K562 (cell line): ENCODE data around the gene GRIA1. TPM values are rescaled to one million over a fixed set of nuclear protein-coding genes. Genes with fewer than 3 reads are reported as not detected.
A peak's percentile ranks its signal among the peaks of the same experiment; 100 is the strongest.

Source experiments
- ATAC-seq: fragments of 200-7000 bp; cut with Tn5 transposase; 3 replicates; pipeline ENCODE4 v1.9.1; 2020; ENCODE audit warnings: moderate library complexity
- Bru-seq: library from RNA; stranded (reverse); fragments of 400-500 nt; gene quantifications from one replicate; lab custom pipeline; 2021; lab: Mats Ljungman, UMichigan
- BruChase-seq, 2 experiments: library from RNA; stranded (reverse); fragments of 400-500 nt; gene quantifications; one replicate each; lab custom pipeline; 2021; lab: Mats Ljungman, UMichigan
- BruUV-seq: library from RNA; stranded (reverse); fragments of 400-500 nt; replicated peaks from 2 replicates; lab custom pipeline; 2021; lab: Mats Ljungman, UMichigan
- CTCF ChIA-PET: fragments of 300-600 bp; formaldehyde crosslinking; extraction: SDS; loops from one replicate; lab custom pipeline; 2021; ENCODE audit warnings: low intra/inter-chr PET ratio; lab: Yijun Ruan, JAX
- POLR2A ChIA-PET: fragments of 300-600, 350-650 bp; sonication (Branson Sonifier 250); formaldehyde crosslinking; extraction: SDS; loops from one replicate; lab custom pipeline; 2021; ENCODE audit warnings: antibody characterized with exemption, inconsistent platforms; lab: Yijun Ruan, JAX
- DNase-seq, 4 experiments: peaks; one replicate each; pipeline versions ENCODE4 v3.0.0 to v3.0.0-alpha.2; 2011 to 2018; ENCODE audit warnings: low spot score in 3 of 4, mixed read lengths in 3 of 4; ENCODE audit errors: extremely low read depth in 1 of 4
- FAIRE-seq: peaks from 2 replicates; lab custom pipeline; 2011; peaks lifted over from hg19 to GRCh38; lab: Jason Lieb, UNC
- H2AFZ ChIP-seq: 2 replicates; pipeline ENCODE4 v1.6.0; 2011; ENCODE audit warnings: low read depth, low read length, control low read depth, inconsistent platforms
- H3K27ac ChIP-seq: fragments of 200-600 bp; 3 replicates; pipeline ENCODE4 v1.8.0; 2011; ENCODE audit warnings: low read depth, mild to moderate bottlenecking, control low read depth, inconsistent platforms, low read length, moderate library complexity, mixed read lengths; ENCODE audit errors: extremely low read depth
- H3K27me3 ChIP-seq, 2 experiments: fragments of 300-600 bp in 1 of 2; 2 replicates in 1 of 2; 3 replicates in 1 of 2; pipeline versions ENCODE4 v1.6.0 to v1.8.0; 2011; ENCODE audit warnings: inconsistent platforms in 2 of 2, low read length in 2 of 2, mild to moderate bottlenecking in 1 of 2, mixed read lengths in 1 of 2, moderate library complexity in 1 of 2; ENCODE audit not compliant: control insufficient read depth in 2 of 2, insufficient read depth in 2 of 2
- H3K36me3 ChIP-seq: fragments of 300-600 bp; 3 replicates; pipeline ENCODE4 v1.8.0; 2011; ENCODE audit warnings: mild to moderate bottlenecking, low read length, inconsistent platforms; ENCODE audit not compliant: control insufficient read depth, insufficient read depth
- H3K4me1 ChIP-seq, 2 experiments: fragments of 200-600 bp in 1 of 2; replicated peaks in 1 of 2; 2 replicates in 1 of 2; 3 replicates in 1 of 2; pipeline versions ENCODE4 v1.5.1 to v1.8.0; 2011; ENCODE audit warnings: inconsistent platforms in 2 of 2, low read length in 2 of 2, mild to moderate bottlenecking in 1 of 2, mixed read lengths in 1 of 2, moderate library complexity in 1 of 2; ENCODE audit not compliant: control insufficient read depth in 2 of 2, insufficient read depth in 2 of 2
- H3K4me2 ChIP-seq: 2 replicates; pipeline ENCODE4 v1.6.1; 2011; ENCODE audit warnings: low read length, control low read depth, inconsistent platforms, mixed read lengths; ENCODE audit not compliant: insufficient read depth
- H3K4me3 ChIP-seq: fragments of 200-600 bp; sonication (generic), shearing (Covaris generic); 2 replicates; pipeline ENCODE4 v1.5.1; 2016; ENCODE audit warnings: control low read depth, inconsistent platforms
- H3K79me2 ChIP-seq: fragments of 200-600 bp; 3 replicates; pipeline ENCODE4 v1.8.0; 2011; ENCODE audit warnings: low read length, inconsistent platforms; ENCODE audit not compliant: control insufficient read depth, insufficient read depth
- H3K9ac ChIP-seq, 2 experiments: 2 replicates each; pipeline versions ENCODE4 v1.6.0 to v1.6.1; 2011; ENCODE audit warnings: low read depth in 2 of 2, low read length in 2 of 2, control low read depth in 1 of 2, inconsistent platforms in 1 of 2, mild to moderate bottlenecking in 1 of 2, mixed read lengths in 1 of 2; ENCODE audit not compliant: insufficient read depth in 1 of 2
- H3K9me1 ChIP-seq: one replicate; pipeline ENCODE4 v1.6.0; 2011; ENCODE audit warnings: inconsistent platforms, mild to moderate bottlenecking, low read length, moderate library complexity; ENCODE audit not compliant: control insufficient read depth, insufficient read depth
- H3K9me3 ChIP-seq: replicated peaks from 2 replicates; pipeline ENCODE4 v1.5.1; 2011; ENCODE audit warnings: low read depth, low read length, inconsistent platforms; ENCODE audit not compliant: control insufficient read depth, insufficient read depth
- H4K20me1 ChIP-seq: replicated peaks from 2 replicates; pipeline ENCODE4 v1.6.1; 2011; ENCODE audit warnings: low read length, inconsistent platforms, mixed read lengths; ENCODE audit not compliant: control insufficient read depth, insufficient read depth
- TOE1 ChIP-seq, 2 experiments: fragments of 450-650 bp in 1 of 2; sonication (generic) in 1 of 2; formaldehyde crosslinking in 1 of 2; IDR thresholded peaks; 2 replicates each; pipeline versions ENCODE4 v1.7.1 to v1.8.0; 2016 to 2022; ENCODE audit warnings: borderline replicate concordance in 2 of 2, mild to moderate bottlenecking in 2 of 2, antibody characterized with exemption in 1 of 2, inconsistent platforms in 1 of 2, low read depth in 1 of 2, missing genetic modification reagents in 1 of 2, moderate library complexity in 1 of 2
- ZNF586 ChIP-seq: fragments of 450-650 bp; formaldehyde crosslinking; conservative IDR thresholded peaks from 2 replicates; pipeline ENCODE4 v1.4.0; 2020; ENCODE audit warnings: mild to moderate bottlenecking, moderate library complexity
- WGBS: fragments of 100-300 bp; shearing (Covaris generic); methylation state at CpG from one replicate; pipeline ENCODE4 v1.1.6; 2016; ENCODE audit warnings: low coverage, mixed read lengths; ENCODE audit not compliant: insufficient coverage; ENCODE audit errors: missing lambda C conversion rate; 5-methylcytosine and 5-hydroxymethylcytosine counted together
- in situ Hi-C: fragments of 300-500 bp; cut with MboI; formaldehyde crosslinking; loops from 4 replicates; pipeline ENCODE4 v1.15.0; 2018; ENCODE audit warnings: inconsistent platforms, mixed read lengths
- intact Hi-C: fragments of 100-400 bp; cut with micrococcal nuclease; formaldehyde crosslinking; loops from 2 replicates; pipeline ENCODE4 v1.14.2; 2022
- long read RNA-seq, 3 experiments: library from polyadenylated mRNA in 2 of 3; library from RNA in 1 of 3; unstranded in 2 of 3; stranded (forward) in 1 of 3; transcript quantifications; one replicate each; pipeline ENCODE4 v2.0.0, GENCODE V29; 2019 to 2022
- polyA minus RNA-seq, 3 experiments: library from RNA; depleted of rRNA, polyadenylated mRNA; stranded (reverse); fragments of >200 nt; gene quantifications; 2 replicates each; pipeline ENCODE4 v1.2.3, GENCODE V29; 2011
- polyA plus RNA-seq, 8 experiments: library from polyadenylated mRNA; depleted of rRNA in 4 of 8; stranded (reverse) in 5 of 8; unstranded in 3 of 8; fragments of >200 nt; fragmentation: Nextera tagmentation in 2 of 8; fragmentation: Illumina TruSeq in 1 of 8; extraction: Ambion mirVana in 2 of 8; extraction: Trizol in 1 of 8; gene quantifications; 2 replicates each; pipeline versions ENCODE4 v1.2.1 to v1.2.3, GENCODE V29; 2011 to 2014; ENCODE audit warnings: inconsistent platforms in 1 of 8, missing spikeins in 1 of 8
- total RNA-seq, 7 experiments: library from RNA; depleted of rRNA in 6 of 7; stranded (reverse); fragments of >200 nt in 6 of 7; fragmentation: Illumina TruSeq in 2 of 7; extraction: Trizol in 2 of 7; gene quantifications; 2 replicates each; pipeline versions ENCODE4 v1.2.1 to v1.2.3, GENCODE V29; 2011 to 2021; ENCODE audit warnings: low replicate concordance in 1 of 7
- TF ChIP-seq, protein P1 (sequence below): IDR thresholded peaks from 2 replicates; pipeline ENCODE4 v1.6.1; 2011; ENCODE audit not compliant: insufficient read length; ENCODE audit errors: extremely low read depth

The GRIA1 gene
- not detected in 2 replicates for total RNA-seq (2011; cell fraction: chromatin; rRNA removed; ENCODE audit: low replicate concordance)
- not detected in 2 replicates for total RNA-seq (2011; cell fraction: nucleolus; rRNA removed)
- not detected in 2 replicates for total RNA-seq (2011; cell fraction: nucleoplasm; rRNA removed)
- total RNA-seq (2014; rRNA removed) (not detected in 2 replicates), total RNA-seq (2014; rRNA removed; fragmentation: Illumina TruSeq; extraction: Trizol) (not detected in 2 replicates), total RNA-seq (2015; rRNA removed; fragmentation: Illumina TruSeq; extraction: Trizol) (not detected in 2 replicates), total RNA-seq (2021) (not detected in 2 replicates), polyA plus RNA-seq (2011; rRNA removed) (not detected in 2 replicates), polyA plus RNA-seq (2014; fragmentation: Illumina TruSeq; extraction: Trizol) (not detected in 2 replicates), polyA plus RNA-seq (2014; fragmentation: Nextera tagmentation; extraction: Ambion mirVana) (not detected), polyA plus RNA-seq (2014; rRNA removed) (not detected in 2 replicates), polyA minus RNA-seq (2011; rRNA and poly(A)+ RNA removed) (not detected in 2 replicates), Bru-seq, nascent RNA (percentile 2 among the genes with signal in this experiment), BruChase-seq, experiment 1, labeled RNA remaining after a 2-hour chase (percentile 1 among the genes with signal in this experiment), BruChase-seq, experiment 2, labeled RNA remaining after a 6-hour chase (not detected)
- polyA plus RNA-seq (2011; cell fraction: cytosol; rRNA removed) = not detected in 2 replicates
- not detected in 2 replicates for polyA plus RNA-seq (2011; cell fraction: nucleus; rRNA removed)
- not detected in 2 replicates for polyA plus RNA-seq (2012)
- not detected in 2 replicates for polyA minus RNA-seq (2011; cell fraction: cytosol; rRNA and poly(A)+ RNA removed)
- polyA minus RNA-seq (2011; cell fraction: nucleus; rRNA and poly(A)+ RNA removed) = not detected in 2 replicates
- long read RNA-seq, experiment 1 = 0 reads
- long read RNA-seq, experiment 2 = 0 reads
- long read RNA-seq, experiment 3 = 0 reads

DNA sequence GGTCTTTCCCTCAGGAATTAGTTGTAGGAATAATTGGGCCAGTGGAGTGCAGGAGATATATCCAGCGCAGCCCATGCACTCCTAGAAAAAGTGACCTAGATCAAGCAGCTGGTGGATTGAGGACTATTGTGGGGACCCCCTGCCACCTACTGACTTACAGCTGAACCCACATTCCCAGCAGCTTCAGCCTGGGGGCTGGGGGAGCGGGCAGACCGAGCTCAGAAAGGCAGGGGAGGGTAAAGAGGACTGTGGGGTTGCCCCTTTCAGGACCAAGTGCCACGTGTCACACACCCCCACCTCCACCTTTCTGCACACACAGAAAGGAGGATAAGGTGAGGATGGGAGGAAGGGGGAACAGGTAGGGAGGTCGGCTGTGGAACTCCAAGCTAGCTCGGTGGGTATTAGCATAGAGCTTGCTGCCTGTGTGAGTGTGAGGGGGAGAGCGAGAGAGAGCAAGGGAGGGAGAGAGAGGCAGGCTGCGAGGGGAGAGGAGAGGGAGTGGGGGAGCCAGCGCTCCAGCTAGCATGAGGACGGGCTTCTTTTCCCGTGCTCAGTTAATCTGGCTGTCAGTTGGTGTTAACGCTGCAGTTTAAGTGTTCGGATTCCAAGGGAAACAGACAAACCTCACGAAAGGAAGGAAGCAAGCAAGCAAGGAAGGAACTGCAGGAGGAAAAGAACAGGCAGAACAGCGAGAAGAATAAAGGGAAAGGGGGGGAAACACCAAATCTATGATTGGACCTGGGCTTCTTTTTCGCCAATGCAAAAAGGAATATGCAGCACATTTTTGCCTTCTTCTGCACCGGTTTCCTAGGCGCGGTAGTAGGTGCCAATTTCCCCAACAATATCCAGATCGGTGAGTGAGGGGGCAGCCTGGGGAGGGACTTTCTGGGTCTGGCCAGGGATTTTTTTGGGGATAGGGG, at the start of gene GRIA1:
GRIA1 (plus strand) TSS at position 553 of the 920 bp plus-strand sequence.
- intact Hi-C loops (loop anchor here (10.0 kb wide), 1 partner anchor 224 kb away; no protein-coding TSS in a partner anchor), in situ Hi-C loops (no loop called here)
- H3K9me1 ChIP-seq = no peaks in the 10 kb centered on the region
- no peaks in the 10 kb centered on the region for H4K20me1 ChIP-seq
- CTCF ChIA-PET = no interaction called here
- 0% methylated on average over 17 of the region's 20 CpGs for WGBS
- H3K36me3 ChIP-seq = no peaks in the 10 kb centered on the region
- TF ChIP-seq ZNF586 (CRISPR knock-in tag) (no peak), TOE1 (IDR thresholded peaks at IDR 0.05; ENCODE audit: borderline replicate concordance) (no peak), TOE1 (CRISPR knock-in tag; IDR thresholded peaks at IDR 0.05; ENCODE audit: borderline replicate concordance, low read depth) (no peak)
- TF ChIP-seq, protein P1, sequence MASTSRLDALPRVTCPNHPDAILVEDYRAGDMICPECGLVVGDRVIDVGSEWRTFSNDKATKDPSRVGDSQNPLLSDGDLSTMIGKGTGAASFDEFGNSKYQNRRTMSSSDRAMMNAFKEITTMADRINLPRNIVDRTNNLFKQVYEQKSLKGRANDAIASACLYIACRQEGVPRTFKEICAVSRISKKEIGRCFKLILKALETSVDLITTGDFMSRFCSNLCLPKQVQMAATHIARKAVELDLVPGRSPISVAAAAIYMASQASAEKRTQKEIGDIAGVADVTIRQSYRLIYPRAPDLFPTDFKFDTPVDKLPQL = no peak
- no TSS peak for BruUV-seq
- H3K4me3 ChIP-seq = no peak within 1 kb of the TSS
- ATAC-seq (no peak), DNase-seq (no peak), FAIRE-seq (no peak)
- H3K4me1 ChIP-seq = no peaks in the 10 kb centered on the region
- no peaks in the 10 kb centered on the region for H3K79me2 ChIP-seq
- H3K27me3 ChIP-seq = no peaks in the 10 kb centered on the region; a peak in 1 of 5 replicates
- no peak within 1 kb of the TSS for H2AFZ ChIP-seq
- H3K27ac ChIP-seq = no peak within 1 kb of the TSS
- H3K9me3 ChIP-seq = no peaks in the 10 kb centered on the region
- H3K9ac ChIP-seq = no peak within 1 kb of the TSS
- H3K4me2 ChIP-seq = no peak within 1 kb of the TSS
- POLR2A ChIA-PET = no interaction called here
